Lower lobe of right lung (tissue), 2 donors: Measurements from ENCODE around the gene CKAP2L. TPM values are rescaled to one million over a fixed set of nuclear protein-coding genes. Genes with fewer than 3 reads are reported as not detected.

Source experiments
- ATAC-seq, 2 donors: fragments of 200-7000 bp; cut with Tn5 transposase; one replicate each; pipeline ENCODE4 v1.9.1; 2020 to 2022; ENCODE audit warnings: mild to moderate bottlenecking in 2 of 2, moderate library complexity in 2 of 2
- DNase-seq: peaks from one replicate; pipeline ENCODE4 v3.0.0-alpha.2; 2020
- H3K27ac ChIP-seq: fragments of 200-600 bp; one replicate; pipeline ENCODE4 v1.8.0; 2022
- H3K27me3 ChIP-seq: fragments of 200-600 bp; one replicate; pipeline ENCODE4 v1.8.0; 2022; ENCODE audit warnings: low read depth
- H3K36me3 ChIP-seq: fragments of 200-600 bp; one replicate; pipeline ENCODE4 v1.8.0; 2022; ENCODE audit warnings: mild to moderate bottlenecking
- H3K4me1 ChIP-seq: fragments of 200-600 bp; one replicate; pipeline ENCODE4 v1.8.0; 2022
- H3K4me3 ChIP-seq: fragments of 200-600 bp; one replicate; pipeline ENCODE4 v1.8.0; 2022; ENCODE audit warnings: mild to moderate bottlenecking
- H3K9me3 ChIP-seq: fragments of 200-600 bp; one replicate; pipeline ENCODE4 v1.8.0; 2022
- CTCF ChIP-seq: fragments of 200-600 bp; IDR thresholded peaks from one replicate; pipeline ENCODE4 v1.8.0; 2022; ENCODE audit warnings: antibody characterized with exemption, mild to moderate bottlenecking
- intact Hi-C: fragments of 100-400 bp; cut with DNase I; formaldehyde crosslinking; loops from one replicate; pipeline ENCODE4 v1.11.0; 2022
- total RNA-seq: library from RNA; stranded (reverse); fragmentation: NEBNext Ultra II Directional; extraction: Animal tissue kit (Norgen Biotek cat#: 25700); gene quantifications from one replicate; pipeline ENCODE4 v1.2.1, GENCODE V29; 2021
- donor health status: DM: no; HTN: yes; CAD: no; lungs with severe emphysema.

The CKAP2L gene
- total RNA-seq, 1 donor from 2014 or later, result 1.3 TPM

GRCh38 chr2:112768432-112768831 is 4.0 kb upstream of the CKAP2L start:
- no peaks in the 10 kb centered on the region for H3K9me3 ChIP-seq
- no peak for TF ChIP-seq CTCF
- peak overlapping the region; percentile 34 for H3K4me3 ChIP-seq
- intact Hi-C loops, result no loop called here
- no peak for DNase-seq
- no peak overlapping the region for H3K27ac ChIP-seq
- no peaks in the 10 kb centered on the region for H3K36me3 ChIP-seq
- ATAC-seq, result no peak
- H3K4me1 ChIP-seq, result peaks cover 18% of the 10 kb centered on the region
- no peaks in the 10 kb centered on the region for H3K27me3 ChIP-seq

GRCh38 chr2:112767693-112768330 is 3.4 kb upstream of the CKAP2L start:
- Histone ChIP-seq H3K4me1 (peaks cover 18% of the 10 kb centered on the region), H3K36me3 (no peaks in the 10 kb centered on the region), H3K27me3 (no peaks in the 10 kb centered on the region), H3K9me3 (no peaks in the 10 kb centered on the region), H3K27ac (no peak overlapping the region), H3K4me3 (peak overlapping the region; percentile 34)
- intact Hi-C loops, result no loop called here
- TF ChIP-seq CTCF, result no peak
- DNase-seq, result no peak
- ATAC-seq, result no peak

- peaks cover 18% of the 10 kb centered on the region for H3K4me1 ChIP-seq
- no peaks in the 10 kb centered on the region for H3K9me3 ChIP-seq
- no peak for ATAC-seq
- H3K27ac ChIP-seq, result no peak overlapping the region
- peak overlapping the region; percentile 85 for H3K4me3 ChIP-seq
- no peak for DNase-seq
- H3K36me3 ChIP-seq, result no peaks in the 10 kb centered on the region
- intact Hi-C loops, result no loop called here
- no peaks in the 10 kb centered on the region for H3K27me3 ChIP-seq
- TF ChIP-seq CTCF, result no peak
Observed at GRCh38 chr2:112765251-112765650, 842 bp upstream of the CKAP2L start.

- DNase-seq (no peak), ATAC-seq (no peak)
- TF ChIP-seq CTCF, result no peak
- Histone ChIP-seq H3K4me3 (no peak overlapping the region), H3K36me3 (no peaks in the 10 kb centered on the region), H3K27ac (no peak overlapping the region), H3K9me3 (no peaks in the 10 kb centered on the region), H3K27me3 (no peaks in the 10 kb centered on the region), H3K4me1 (peaks cover 12% of the 10 kb centered on the region)
- intact Hi-C loops, result no loop called here
Observed at GRCh38 chr2:112762276-112762675, 2.1 kb downstream of the CKAP2L start.

GRCh38 chr2:112760149-112760548 is 4.3 kb downstream of the CKAP2L start:
- H3K36me3 ChIP-seq, result no peaks in the 10 kb centered on the region
- no peak for TF ChIP-seq CTCF
- no peaks in the 10 kb centered on the region for H3K27me3 ChIP-seq
- H3K9me3 ChIP-seq, result no peaks in the 10 kb centered on the region
- intact Hi-C loops, result no loop called here
- no peak overlapping the region for H3K4me3 ChIP-seq
- peaks cover 10% of the 10 kb centered on the region for H3K4me1 ChIP-seq
- DNase-seq (no peak), ATAC-seq (no peak)
- H3K27ac ChIP-seq, result no peak overlapping the region

- Histone ChIP-seq H3K36me3 (no peaks in the 10 kb centered on the region), H3K27ac (no peak overlapping the region), H3K9me3 (no peaks in the 10 kb centered on the region), H3K4me3 (no peak overlapping the region), H3K27me3 (no peaks in the 10 kb centered on the region), H3K4me1 (no peaks in the 10 kb centered on the region)
- intact Hi-C loops, result no loop called here
- ATAC-seq (no peak), DNase-seq (no peak)
- no peak for TF ChIP-seq CTCF
Observed at GRCh38 chr2:112758711-112759110, 5.7 kb downstream of the CKAP2L start.
